OCI-LY1 (cell line): ENCODE measurements around the gene PPP2R2B.

Source experiments
- EZH2 ChIP-seq: fragments of 200-600 bp; sonication (generic), shearing (Covaris generic); IDR thresholded peaks from 2 replicates; pipeline ENCODE4 v1.8.0; 2017; ENCODE audit warnings: borderline replicate concordance, mixed run types, mild to moderate bottlenecking, antibody characterized with exemption, low read length, moderate library complexity, mixed read lengths
- TF ChIP-seq, protein P1 (sequence below): fragments of 200-600 bp; sonication (generic), shearing (Covaris generic); IDR thresholded peaks from 2 replicates; pipeline ENCODE4 v1.5.1; 2017; ENCODE audit warnings: mild to moderate bottlenecking, antibody characterized with exemption, low read length, moderate library complexity, mixed read lengths

DNA sequence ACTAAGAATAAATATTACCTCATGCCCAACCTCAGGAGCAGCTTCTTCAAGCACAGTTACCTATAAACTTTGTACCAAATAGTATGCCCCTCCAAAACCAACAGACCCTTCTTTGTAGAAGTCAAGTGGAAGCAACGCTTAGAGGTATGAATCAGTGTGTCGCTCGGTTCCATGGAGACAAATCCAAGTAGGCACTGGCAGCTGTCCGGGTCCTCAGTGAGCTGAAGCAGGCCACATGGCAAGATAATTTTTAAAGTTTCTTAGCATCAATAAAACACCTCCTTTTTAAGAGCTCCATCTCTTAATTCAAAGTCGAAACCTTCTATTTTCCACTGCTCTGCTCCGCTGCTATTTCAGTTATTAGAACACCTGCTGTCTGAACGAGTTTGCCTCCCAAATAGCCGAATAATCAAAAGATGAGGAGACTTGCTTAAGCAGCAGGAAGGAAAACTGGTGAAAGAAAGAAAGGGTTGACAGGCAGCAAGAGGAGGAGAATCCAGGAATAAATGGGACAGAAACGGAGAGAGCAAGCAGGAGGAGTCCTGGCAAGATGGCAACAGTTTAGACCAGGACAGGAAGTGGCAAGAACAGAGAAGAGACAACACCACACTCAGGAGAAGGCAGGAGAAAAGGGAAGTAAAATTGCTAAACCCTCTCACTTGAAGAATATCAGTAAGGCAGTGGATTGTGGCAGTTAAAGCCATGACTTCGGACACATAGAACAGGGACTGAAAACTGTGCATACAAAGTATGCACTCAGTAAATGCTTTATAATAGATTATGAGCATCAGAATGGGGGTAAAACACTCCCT is 65.0 kb downstream of the PPP2R2B start:
- TF ChIP-seq, protein P1, sequence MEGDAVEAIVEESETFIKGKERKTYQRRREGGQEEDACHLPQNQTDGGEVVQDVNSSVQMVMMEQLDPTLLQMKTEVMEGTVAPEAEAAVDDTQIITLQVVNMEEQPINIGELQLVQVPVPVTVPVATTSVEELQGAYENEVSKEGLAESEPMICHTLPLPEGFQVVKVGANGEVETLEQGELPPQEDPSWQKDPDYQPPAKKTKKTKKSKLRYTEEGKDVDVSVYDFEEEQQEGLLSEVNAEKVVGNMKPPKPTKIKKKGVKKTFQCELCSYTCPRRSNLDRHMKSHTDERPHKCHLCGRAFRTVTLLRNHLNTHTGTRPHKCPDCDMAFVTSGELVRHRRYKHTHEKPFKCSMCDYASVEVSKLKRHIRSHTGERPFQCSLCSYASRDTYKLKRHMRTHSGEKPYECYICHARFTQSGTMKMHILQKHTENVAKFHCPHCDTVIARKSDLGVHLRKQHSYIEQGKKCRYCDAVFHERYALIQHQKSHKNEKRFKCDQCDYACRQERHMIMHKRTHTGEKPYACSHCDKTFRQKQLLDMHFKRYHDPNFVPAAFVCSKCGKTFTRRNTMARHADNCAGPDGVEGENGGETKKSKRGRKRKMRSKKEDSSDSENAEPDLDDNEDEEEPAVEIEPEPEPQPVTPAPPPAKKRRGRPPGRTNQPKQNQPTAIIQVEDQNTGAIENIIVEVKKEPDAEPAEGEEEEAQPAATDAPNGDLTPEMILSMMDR: no peak
- TF ChIP-seq EZH2: no peak
